PC-3 (cell line): ENCODE data around the gene R3HCC1L. TPM values are rescaled to one million over a fixed set of nuclear protein-coding genes. Genes with fewer than 3 reads are reported as not detected.

Source experiments
- ATAC-seq: fragments of 200-7000 bp; cut with Tn5 transposase; 2 replicates; pipeline ENCODE4 v1.9.1; 2020; ENCODE audit warnings: mild to moderate bottlenecking, moderate library complexity
- BruUV-seq: library from RNA; stranded (reverse); fragments of 400-500 nt; replicated peaks from 2 replicates; lab custom pipeline; 2021; lab: Mats Ljungman, UMichigan
- CTCF ChIA-PET: fragments of 300-600 bp; sonication (Branson Sonifier 250); formaldehyde crosslinking; loops from one replicate; lab custom pipeline; 2022; ENCODE audit warnings: antibody characterized with exemption; lab: Charles Lee
- POLR2A ChIA-PET: fragments of 300-600 bp; sonication (Branson Sonifier 250); formaldehyde crosslinking; loops from one replicate; lab custom pipeline; 2022; ENCODE audit warnings: antibody characterized with exemption; ENCODE audit not compliant: unreplicated experiment; lab: Charles Lee
- DNase-seq: peaks from one replicate; pipeline ENCODE4 v3.0.0-alpha.2; 2015
- H2AFZ ChIP-seq: fragments of 300-600 bp; sonication (generic); 2 replicates; pipeline ENCODE4 v1.6.0; 2016; ENCODE audit warnings: antibody characterized with exemption, low read length
- H3F3A ChIP-seq: fragments of 300-600 bp; sonication (generic); one replicate; pipeline ENCODE4 v1.6.0; 2017; ENCODE audit warnings: antibody characterized with exemption, low read length, control low read depth, mild to moderate bottlenecking; ENCODE audit not compliant: unreplicated experiment
- H3K27ac ChIP-seq: fragments of 300-600 bp; sonication (generic); 2 replicates; pipeline ENCODE4 v1.5.1; 2016; ENCODE audit warnings: mild to moderate bottlenecking, low read length
- H3K27me3 ChIP-seq: fragments of 300-600 bp; sonication (generic); 2 replicates; pipeline ENCODE4 v1.6.1; 2016; ENCODE audit warnings: low read length, mixed read lengths
- H3K36me3 ChIP-seq: fragments of 300-600 bp; sonication (generic); 2 replicates; pipeline ENCODE4 v1.6.1; 2016; ENCODE audit warnings: low read depth, mixed run types, low read length, mixed read lengths
- H3K4me1 ChIP-seq: fragments of 300-600 bp; sonication (generic); 2 replicates; pipeline ENCODE4 v1.5.1; 2016; ENCODE audit warnings: low read length; ENCODE audit not compliant: insufficient read depth
- H3K4me2 ChIP-seq: fragments of 300-600 bp; sonication (generic); 2 replicates; pipeline ENCODE4 v1.6.0; 2016; ENCODE audit warnings: low read length
- H3K4me3 ChIP-seq: fragments of 300-600 bp; sonication (generic); 2 replicates; pipeline ENCODE4 v1.5.1; 2016; ENCODE audit warnings: mild to moderate bottlenecking, low read length, mixed read lengths
- H3K79me2 ChIP-seq: fragments of 300-600 bp; sonication (generic); 2 replicates; pipeline ENCODE4 v1.6.1; 2017; ENCODE audit warnings: low read length, mixed read lengths
- H3K9ac ChIP-seq: fragments of 300-600 bp; sonication (generic); 2 replicates; pipeline ENCODE4 v1.6.0; 2016; ENCODE audit warnings: mild to moderate bottlenecking, low read length
- H3K9me2 ChIP-seq: fragments of 300-600 bp; sonication (generic); replicated peaks from 2 replicates; pipeline ENCODE4 v1.6.1; 2016; ENCODE audit warnings: mixed run types, low read length, mixed read lengths
- H3K9me3 ChIP-seq: fragments of 300-600 bp; sonication (generic); 2 replicates; pipeline ENCODE4 v1.6.1; 2016; ENCODE audit warnings: low read length, mixed read lengths
- H4K20me1 ChIP-seq: fragments of 300-600 bp; sonication (generic); 2 replicates; pipeline ENCODE4 v1.6.1; 2016; ENCODE audit warnings: low read length, mixed read lengths
- CTCF ChIP-seq: fragments of 300-600 bp; sonication (generic); conservative IDR thresholded peaks from 2 replicates; pipeline ENCODE4 v1.5.1; 2017; ENCODE audit warnings: antibody characterized with exemption, low read depth, mild to moderate bottlenecking, low read length
- EZH2 ChIP-seq: fragments of 300-600 bp; sonication (generic); IDR thresholded peaks from one replicate; pipeline ENCODE4 v1.6.1; 2017; ENCODE audit warnings: antibody characterized with exemption, mild to moderate bottlenecking, low read length; ENCODE audit not compliant: unreplicated experiment
- EZH2phosphoT487 ChIP-seq: fragments of 300-600 bp; sonication (generic); IDR thresholded peaks from 2 replicates; pipeline ENCODE4 v1.6.1; 2018; ENCODE audit warnings: mild to moderate bottlenecking, antibody characterized with exemption, low read length, borderline replicate concordance
- intact Hi-C: fragments of 100-400 bp; cut with micrococcal nuclease; formaldehyde crosslinking; loops from 2 replicates; pipeline ENCODE4 v1.9.0; 2023
- total RNA-seq: library from RNA; depleted of rRNA; stranded (reverse); fragments of >200 nt; gene quantifications from 2 replicates; pipeline ENCODE4 v1.2.3, GENCODE V29; 2014

R3HCC1L gene
- total RNA-seq, 1 experiment from 2014 or later = 15.3 TPM

- no peak overlapping the region for H3K9ac ChIP-seq
- H3K9me2 ChIP-seq = no peaks in the 10 kb centered on the region
- H4K20me1 ChIP-seq = no peaks in the 10 kb centered on the region
- no peaks in the 10 kb centered on the region for H3K27me3 ChIP-seq
- ChIA-PET CTCF (no interaction called here), POLR2A (no interaction called here)
- no peak overlapping the region for H3K4me3 ChIP-seq
- H3K79me2 ChIP-seq = 0 out of 2 replicates have a peak, but pooled peaks cover 4% of the 10 kb centered on the region
- intact Hi-C loops = no loop called here
- H3K36me3 ChIP-seq = peaks cover 4% of the 10 kb centered on the region; the same call in 1 of the 2 replicates
- no peaks in the 10 kb centered on the region for H3F3A ChIP-seq
- H3K4me1 ChIP-seq = no peaks in the 10 kb centered on the region
- H2AFZ ChIP-seq = no peak overlapping the region
- H3K4me2 ChIP-seq = no peak overlapping the region
- no peak overlapping the region for H3K27ac ChIP-seq
- ATAC-seq (no peak), DNase-seq (no peak)
- BruUV-seq = no TSS peak
- no peaks in the 10 kb centered on the region for H3K9me3 ChIP-seq
- TF ChIP-seq EZH2phosphoT487 = no peak
- TF ChIP-seq CTCF = no peak
- TF ChIP-seq EZH2 = no peak
These were observed 29.5 kb downstream of the R3HCC1L start for GRCh38 chr10:98163941-98164340.

- Histone ChIP-seq H3K27ac (no peak overlapping the region), H3K4me2 (no peak overlapping the region), H3K9ac (no peak overlapping the region), H4K20me1 (no peaks in the 10 kb centered on the region), H2AFZ (no peak overlapping the region), H3K9me3 (no peaks in the 10 kb centered on the region), H3K79me2 (no peaks in the 10 kb centered on the region), H3K36me3 (peaks cover 4% of the 10 kb centered on the region; the same call in 1 of the 2 replicates), H3K4me1 (no peaks in the 10 kb centered on the region), H3K9me2 (no peaks in the 10 kb centered on the region), H3K27me3 (no peaks in the 10 kb centered on the region), H3K4me3 (no peak overlapping the region), H3F3A (no peaks in the 10 kb centered on the region)
- DNase-seq (no peak), ATAC-seq (no peak)
- ChIA-PET CTCF (no interaction called here), POLR2A (interaction anchor here (0.6 kb wide), 1 partner anchor 28 kb away, joined by 4 read pairs; no protein-coding TSS in a partner anchor)
- TF ChIP-seq CTCF = no peak
- no peak for TF ChIP-seq EZH2phosphoT487
- no peak for TF ChIP-seq EZH2
- BruUV-seq = no TSS peak
- intact Hi-C loops = loop anchor here (5.0 kb wide), 1 partner anchor 140 kb away; no protein-coding TSS in a partner anchor
These were observed 32.7 kb downstream of the R3HCC1L start for GRCh38 chr10:98167191-98167590.

- BruUV-seq = no TSS peak
- Histone ChIP-seq H3K79me2 (no peaks in the 10 kb centered on the region), H3K27ac (no peak overlapping the region), H3K36me3 (peaks cover 4% of the 10 kb centered on the region; the same call in 1 of the 2 replicates), H3F3A (no peaks in the 10 kb centered on the region), H3K4me1 (no peaks in the 10 kb centered on the region), H3K4me3 (no peak overlapping the region), H4K20me1 (no peaks in the 10 kb centered on the region), H3K9me2 (no peaks in the 10 kb centered on the region), H3K9ac (no peak overlapping the region), H3K27me3 (no peaks in the 10 kb centered on the region), H3K4me2 (no peak overlapping the region), H2AFZ (no peak overlapping the region), H3K9me3 (no peaks in the 10 kb centered on the region)
- intact Hi-C loops = loop anchor here (5.0 kb wide), 1 partner anchor 139 kb away; no protein-coding TSS in a partner anchor
- ATAC-seq (no peak), DNase-seq (no peak)
- ChIA-PET POLR2A (no interaction called here), CTCF (no interaction called here)
- TF ChIP-seq EZH2 = no peak
- no peak for TF ChIP-seq EZH2phosphoT487
- no peak for TF ChIP-seq CTCF
These were observed 33.7 kb downstream of the R3HCC1L start for GRCh38 chr10:98168147-98168546.
